ENCODE data around the gene OR11A1. TPM values are rescaled to one million over a fixed set of nuclear protein-coding genes. Genes with fewer than 3 reads are reported as not detected.

OR11A1 gene, protein sequence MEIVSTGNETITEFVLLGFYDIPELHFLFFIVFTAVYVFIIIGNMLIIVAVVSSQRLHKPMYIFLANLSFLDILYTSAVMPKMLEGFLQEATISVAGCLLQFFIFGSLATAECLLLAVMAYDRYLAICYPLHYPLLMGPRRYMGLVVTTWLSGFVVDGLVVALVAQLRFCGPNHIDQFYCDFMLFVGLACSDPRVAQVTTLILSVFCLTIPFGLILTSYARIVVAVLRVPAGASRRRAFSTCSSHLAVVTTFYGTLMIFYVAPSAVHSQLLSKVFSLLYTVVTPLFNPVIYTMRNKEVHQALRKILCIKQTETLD
- total RNA-seq = not detected

DNA sequence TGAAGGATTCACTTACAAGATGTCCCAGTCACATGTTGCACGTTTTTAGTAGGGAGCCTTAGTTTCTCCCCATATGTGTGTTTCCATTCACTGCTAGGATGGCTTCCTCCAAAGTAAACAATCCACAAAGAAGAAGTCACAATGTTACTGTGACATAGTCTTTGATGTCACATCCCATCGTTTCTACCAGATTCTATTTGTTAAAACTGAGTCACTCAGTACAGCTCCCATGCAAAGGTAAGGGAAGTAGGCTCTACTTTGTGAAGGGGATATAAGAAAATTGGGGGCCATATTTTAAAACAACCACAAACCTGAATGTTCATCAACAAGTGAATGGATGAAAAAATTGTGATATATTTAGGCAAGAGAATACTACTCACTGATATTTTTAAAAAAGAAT is at the start of gene OR11A1, which contains the start of gene OR2H1:
TSS of gene OR11A1 (minus strand) at position 101 of the 400 bp plus-strand sequence. CDS start 29,430 bp downstream, outside the sequence.
TSS of gene OR2H1 (plus strand) at position 185 of the 400 bp plus-strand sequence. CDS start 4,615 bp downstream, outside the sequence.

DNA sequence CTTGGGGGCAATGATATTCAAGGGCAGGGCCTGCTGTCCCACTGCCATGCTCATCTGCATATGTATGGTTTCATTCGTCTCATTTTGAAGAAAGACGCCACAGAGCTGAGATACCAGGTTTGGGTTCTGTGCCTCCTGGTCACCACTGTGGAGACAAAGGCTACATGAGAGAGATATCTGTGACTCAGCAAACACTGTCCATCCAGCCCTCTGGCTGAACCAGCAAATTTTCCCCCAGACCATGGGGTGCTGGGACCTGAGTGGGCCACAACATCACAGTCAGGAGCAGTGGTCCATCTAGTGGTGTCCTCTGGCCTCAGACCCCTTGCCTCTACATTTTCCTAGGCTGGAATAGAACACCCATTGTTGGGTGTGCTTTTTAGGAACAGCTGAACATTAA is 30.8 kb upstream of the OR11A1 start, which contains the start of gene MAS1L:
TSS of gene MAS1L (minus strand) at position 297 of the 400 bp plus-strand sequence. CDS start at position 243, 54 bp downstream.

DNA sequence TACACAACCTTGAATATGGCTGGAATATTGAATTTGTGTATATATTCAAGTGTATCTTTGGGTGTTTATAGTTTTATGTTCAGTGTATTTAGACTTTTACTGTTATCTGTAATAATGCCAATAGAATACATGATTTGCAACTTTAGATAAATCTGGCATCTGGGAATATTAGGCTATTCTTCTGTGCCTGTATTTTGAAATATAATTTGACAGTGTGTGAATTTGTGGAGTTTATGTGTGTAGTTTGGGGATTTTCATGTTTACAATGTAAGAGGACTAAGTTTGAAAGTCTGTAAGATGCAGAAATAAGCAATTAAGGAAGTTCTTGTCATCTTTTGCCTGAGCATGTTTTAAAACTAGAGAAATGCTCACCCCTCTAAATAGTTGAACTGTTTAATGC is 17.9 kb downstream of the OR11A1 start, which contains the start of gene OR10C1:
TSS of gene OR10C1 (plus strand) at position 301 of the 400 bp plus-strand sequence. CDS start 710 bp downstream, outside the sequence.

DNA sequence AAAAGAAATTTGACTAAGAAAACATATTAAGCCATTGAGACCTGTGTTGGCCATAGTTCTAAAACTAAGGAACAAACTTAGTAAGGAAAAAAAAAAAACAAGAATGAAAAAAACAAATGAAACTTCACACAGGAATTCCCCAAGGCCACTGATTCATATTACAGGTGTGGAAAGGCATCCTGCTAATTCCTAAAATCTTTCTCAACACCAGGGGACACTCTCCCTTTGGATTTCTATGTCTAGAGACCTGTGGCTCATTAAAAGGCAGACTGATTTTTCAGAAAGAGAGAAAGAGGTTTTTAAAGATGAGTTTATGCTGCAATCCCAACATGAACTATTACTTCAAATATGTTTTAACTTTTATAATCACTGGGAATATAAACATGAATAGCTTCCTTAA is 42.3 kb downstream of the OR11A1 start, which contains the start of gene OR12D1:
TSS of gene OR12D1 (plus strand) at position 341 of the 400 bp plus-strand sequence.

DNA sequence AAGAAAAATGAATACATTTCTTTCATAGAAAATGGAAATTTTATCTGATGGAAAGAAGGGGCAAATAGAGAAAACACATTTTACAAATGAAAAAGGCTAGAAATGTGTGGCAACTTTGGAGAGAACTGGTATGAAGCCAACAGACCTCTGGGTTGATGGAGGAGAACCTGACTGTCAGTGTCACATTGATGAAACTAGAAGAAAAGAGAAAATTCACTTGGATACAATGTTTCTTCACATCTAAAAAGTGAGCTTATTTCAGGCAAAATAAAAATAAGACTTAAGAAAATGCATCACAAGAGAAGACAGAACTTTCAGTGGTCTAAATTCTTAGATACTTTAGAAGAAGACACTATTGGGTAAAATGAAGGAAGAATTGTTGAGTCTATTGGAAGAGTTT is 61.5 kb downstream of the OR11A1 start, which contains the start of gene OR12D2:
TSS of gene OR12D2 (plus strand) at position 301 of the 400 bp plus-strand sequence. CDS start 1,069 bp downstream, outside the sequence.

Other genes with a start within 250 kb of the OR11A1 start
- gene OR14J1, start 155.4 kb downstream of the OR11A1 start, total RNA-seq = not detected
- not detected for gene OR5V1, start 88.2 kb downstream of the OR11A1 start, total RNA-seq
- gene OR12D3, start 81.8 kb downstream of the OR11A1 start, total RNA-seq = not detected
- not detected for gene OR12D2, start 61.4 kb downstream of the OR11A1 start, total RNA-seq
- gene OR12D1, start 42.1 kb downstream of the OR11A1 start, total RNA-seq = not detected
- not detected for gene OR10C1, start 17.8 kb downstream of the OR11A1 start, total RNA-seq
- gene OR2H1, start 84 bp upstream of the OR11A1 start, total RNA-seq = not detected
- 0.33 TPM for gene MAS1L, start 30.9 kb upstream of the OR11A1 start, total RNA-seq
- gene UBD, start 102.7 kb upstream of the OR11A1 start, total RNA-seq = not detected
- gene OR2H2, start 128.1 kb upstream of the OR11A1 start, total RNA-seq = not detected
- 81.5 TPM for gene GABBR1, start 176.1 kb upstream of the OR11A1 start, total RNA-seq
- gene MOG, start 200.0 kb upstream of the OR11A1 start, total RNA-seq = 0.16 TPM
- not detected for gene ZFP57, start 224.1 kb upstream of the OR11A1 start, total RNA-seq

Measured in camera-type eye (tissue), 1 donor.